ENCODE measurements around the gene TMEFF2.

DNA sequence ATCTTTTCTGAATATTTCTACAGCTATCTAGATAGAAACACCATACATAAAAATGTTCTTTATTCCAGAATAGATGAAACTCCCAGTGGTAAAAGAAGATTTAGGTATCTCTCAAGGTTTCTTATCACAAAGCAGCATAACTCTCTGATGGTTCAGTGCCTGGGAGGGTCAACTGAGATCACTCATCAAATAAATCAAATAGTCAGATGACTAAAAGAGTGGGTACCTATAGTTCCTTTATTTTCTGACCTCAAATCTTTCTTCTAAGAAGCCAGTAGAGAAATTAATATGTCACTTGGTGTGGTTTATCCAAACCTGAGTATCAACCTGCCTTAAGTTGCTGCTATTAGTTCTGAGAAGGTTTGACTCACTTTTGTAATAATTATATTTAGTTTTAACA, 120.9 kb downstream of the TMEFF2 start:
- TF ChIP-seq, protein P1, sequence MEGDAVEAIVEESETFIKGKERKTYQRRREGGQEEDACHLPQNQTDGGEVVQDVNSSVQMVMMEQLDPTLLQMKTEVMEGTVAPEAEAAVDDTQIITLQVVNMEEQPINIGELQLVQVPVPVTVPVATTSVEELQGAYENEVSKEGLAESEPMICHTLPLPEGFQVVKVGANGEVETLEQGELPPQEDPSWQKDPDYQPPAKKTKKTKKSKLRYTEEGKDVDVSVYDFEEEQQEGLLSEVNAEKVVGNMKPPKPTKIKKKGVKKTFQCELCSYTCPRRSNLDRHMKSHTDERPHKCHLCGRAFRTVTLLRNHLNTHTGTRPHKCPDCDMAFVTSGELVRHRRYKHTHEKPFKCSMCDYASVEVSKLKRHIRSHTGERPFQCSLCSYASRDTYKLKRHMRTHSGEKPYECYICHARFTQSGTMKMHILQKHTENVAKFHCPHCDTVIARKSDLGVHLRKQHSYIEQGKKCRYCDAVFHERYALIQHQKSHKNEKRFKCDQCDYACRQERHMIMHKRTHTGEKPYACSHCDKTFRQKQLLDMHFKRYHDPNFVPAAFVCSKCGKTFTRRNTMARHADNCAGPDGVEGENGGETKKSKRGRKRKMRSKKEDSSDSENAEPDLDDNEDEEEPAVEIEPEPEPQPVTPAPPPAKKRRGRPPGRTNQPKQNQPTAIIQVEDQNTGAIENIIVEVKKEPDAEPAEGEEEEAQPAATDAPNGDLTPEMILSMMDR (conservative IDR thresholded peaks at IDR 0.05; ENCODE audit: low read length) = no peak
- TF ChIP-seq EZH2phosphoT487 (IDR thresholded peaks at IDR 0.05; ENCODE audit: borderline replicate concordance) = no peak

All from Loucy (cell line).